Neural cell (in vitro differentiated cells): ENCODE data around the gene KLC1. TPM values are rescaled to one million over a fixed set of nuclear protein-coding genes. Genes with fewer than 3 reads are reported as not detected.
"Not testable (repeated sequence)": the region's sequence is repeated elsewhere in the genome, so short reads cannot be mapped to it uniquely, and the experiment has no call there.

Experiments used
- H2AFZ ChIP-seq: fragments of 200-600, 300-800 bp; sonication (generic), shearing (Covaris generic); 2 replicates; pipeline ENCODE4 v1.6.0; 2014; ENCODE audit warnings: low read depth, mild to moderate bottlenecking, antibody characterized with exemption, low read length, moderate library complexity
- H3F3A ChIP-seq: fragments of 200-600 bp; shearing (Covaris generic); 2 replicates; pipeline ENCODE4 v1.6.1; 2016; ENCODE audit warnings: mild to moderate bottlenecking, moderate library complexity, mixed read lengths, antibody characterized with exemption, low read length; ENCODE audit not compliant: insufficient read depth, poor library complexity, severe bottlenecking
- H3K27ac ChIP-seq: fragments of 200-600, 300-800 bp; sonication (generic), shearing (Covaris generic); 2 replicates; pipeline ENCODE4 v1.5.1; 2014; ENCODE audit warnings: mild to moderate bottlenecking, low read length, moderate library complexity
- H3K27me3 ChIP-seq: fragments of 300-800, 200-600 bp; sonication (generic), shearing (Covaris generic); 2 replicates; pipeline ENCODE4 v1.6.0; 2014; ENCODE audit warnings: mild to moderate bottlenecking, low read depth, low read length, moderate library complexity; ENCODE audit not compliant: insufficient read depth
- H3K36me3 ChIP-seq: fragments of 300-800, 200-600 bp; sonication (generic), shearing (Covaris generic); 2 replicates; pipeline ENCODE4 v1.5.1; 2014; ENCODE audit warnings: mild to moderate bottlenecking, antibody characterized with exemption, low read length, moderate library complexity; ENCODE audit not compliant: insufficient read depth
- H3K4me2 ChIP-seq: fragments of 300-800, 200-600 bp; sonication (generic), shearing (Covaris generic); 2 replicates; pipeline ENCODE4 v1.6.0; 2014; ENCODE audit warnings: mild to moderate bottlenecking, low read length
- H3K4me3 ChIP-seq: fragments of 300-800, 200-600 bp; sonication (generic), shearing (Covaris generic); 2 replicates; pipeline ENCODE4 v1.5.1; 2014; ENCODE audit warnings: mild to moderate bottlenecking, low read length, moderate library complexity
- H3K79me2 ChIP-seq: fragments of 200-600 bp; shearing (Covaris generic); replicated peaks from 2 replicates; pipeline ENCODE4 v1.6.0; 2014; ENCODE audit warnings: mild to moderate bottlenecking, low read length, moderate library complexity; ENCODE audit not compliant: insufficient read depth
- H3K9ac ChIP-seq: fragments of 300-800, 200-600 bp; sonication (generic), shearing (Covaris generic); 2 replicates; pipeline ENCODE4 v1.6.1; 2016; ENCODE audit warnings: mild to moderate bottlenecking, low read length, mixed read lengths
- H3K9me2 ChIP-seq: fragments of 200-600 bp; shearing (Covaris generic); 2 replicates; pipeline ENCODE4 v1.6.1; 2016; ENCODE audit warnings: mild to moderate bottlenecking, low read length, mixed read lengths; ENCODE audit not compliant: insufficient read depth
- H3K9me3 ChIP-seq: fragments of 200-600, 300-800 bp; sonication (generic), shearing (Covaris generic); 2 replicates; pipeline ENCODE4 v1.6.1; 2016; ENCODE audit warnings: mild to moderate bottlenecking, mixed run types, low read length, moderate library complexity, mixed read lengths
- H4K20me1 ChIP-seq: fragments of 200-600 bp; shearing (Covaris generic); 2 replicates; pipeline ENCODE4 v1.6.1; 2016; ENCODE audit warnings: mild to moderate bottlenecking, mixed run types; ENCODE audit not compliant: insufficient read depth
- CTCF ChIP-seq: fragments of 450-650 bp; IDR thresholded peaks from 2 replicates; pipeline ENCODE4 v1.5.1; 2014; ENCODE audit warnings: antibody characterized with exemption, mild to moderate bottlenecking, moderate library complexity; ENCODE audit not compliant: poor library complexity, severe bottlenecking
- EP300 ChIP-seq: fragments of 450-650 bp; conservative IDR thresholded peaks from 2 replicates; pipeline ENCODE4 v1.6.1; 2014; ENCODE audit warnings: antibody characterized with exemption, mild to moderate bottlenecking, moderate library complexity; ENCODE audit not compliant: poor library complexity, severe bottlenecking
- EZH2 ChIP-seq: fragments of 200-600, 300-800 bp; shearing (Covaris generic), sonication (generic); IDR thresholded peaks from 2 replicates; pipeline ENCODE4 v1.6.1; 2014; ENCODE audit warnings: antibody characterized with exemption, low read length, borderline replicate concordance, mild to moderate bottlenecking; ENCODE audit not compliant: insufficient read depth, poor library complexity, severe bottlenecking
- MXI1 ChIP-seq: fragments of 450-650 bp; conservative IDR thresholded peaks from 2 replicates; pipeline ENCODE4 v1.6.1; 2014; ENCODE audit warnings: antibody characterized with exemption, mild to moderate bottlenecking; ENCODE audit not compliant: poor library complexity, severe bottlenecking
- POLR2AphosphoS5 ChIP-seq: IDR thresholded peaks from 2 replicates; pipeline ENCODE4 v1.6.1; 2012
- RAD21 ChIP-seq: fragments of 450-650 bp; conservative IDR thresholded peaks from 2 replicates; pipeline ENCODE4 v1.6.1; 2014; ENCODE audit warnings: antibody characterized with exemption, mild to moderate bottlenecking, moderate library complexity
- REST ChIP-seq: IDR thresholded peaks from 2 replicates; pipeline ENCODE4 v1.6.1; 2012; ENCODE audit warnings: borderline replicate concordance
- SMC3 ChIP-seq: fragments of 450-650 bp; conservative IDR thresholded peaks from 2 replicates; pipeline ENCODE4 v1.6.1; 2014; ENCODE audit warnings: antibody characterized with exemption, mild to moderate bottlenecking, moderate library complexity; ENCODE audit not compliant: poor library complexity
- TAF1 ChIP-seq: IDR thresholded peaks from 2 replicates; pipeline ENCODE4 v1.6.1; 2012; ENCODE audit warnings: low read depth
- polyA plus RNA-seq: library from polyadenylated mRNA; depleted of rRNA; stranded (reverse); fragments of >200 nt; gene quantifications from 2 replicates; pipeline ENCODE4 v1.2.3, GENCODE V29; 2014

The KLC1 gene
- polyA plus RNA-seq, 1 donor from 2014 or later = 1,272 TPM

DNA sequence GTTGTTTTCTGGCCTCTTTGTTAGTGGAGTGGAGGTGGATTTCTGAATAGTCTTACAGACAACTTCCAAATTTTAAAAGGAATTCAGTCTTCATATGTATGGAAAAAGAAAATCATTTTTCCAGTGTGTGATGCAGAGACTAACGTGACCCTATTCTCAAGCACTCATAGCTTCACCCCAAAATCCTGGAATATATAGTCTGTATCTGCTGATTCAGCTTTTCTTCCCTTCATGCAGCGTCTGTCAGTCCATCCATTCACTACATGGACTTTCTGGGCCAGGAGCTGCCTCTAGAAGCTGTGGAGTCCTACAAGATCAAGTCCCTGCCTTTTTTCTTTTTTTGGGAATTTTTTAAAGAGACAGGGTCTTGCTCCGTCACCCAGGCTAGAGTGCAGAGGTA is 23.8 kb downstream of the KLC1 start:
- TF ChIP-seq SMC3 (no peak), TAF1 (no peak), REST (no peak), CTCF (no peak), MXI1 (no peak), POLR2AphosphoS5 (no peak), RAD21 (no peak), EP300 (no peak), EZH2 (no peak)
- no peaks in the 10 kb centered on the region for H3K27me3 ChIP-seq
- no peak overlapping the region for H3K9ac ChIP-seq
- no peaks in the 10 kb centered on the region for H3K9me3 ChIP-seq
- no peak overlapping the region for H2AFZ ChIP-seq
- H3K79me2 ChIP-seq = peaks cover 53% of the 10 kb centered on the region
- H3K36me3 ChIP-seq = no peaks in the 10 kb centered on the region
- peaks cover 17% of the 10 kb centered on the region for H4K20me1 ChIP-seq
- H3K4me2 ChIP-seq = no peak overlapping the region
- H3K4me3 ChIP-seq = no peak overlapping the region
- no peak overlapping the region for H3K27ac ChIP-seq
- H3K9me2 ChIP-seq = no peaks in the 10 kb centered on the region
- H3F3A ChIP-seq = no peaks in the 10 kb centered on the region

DNA sequence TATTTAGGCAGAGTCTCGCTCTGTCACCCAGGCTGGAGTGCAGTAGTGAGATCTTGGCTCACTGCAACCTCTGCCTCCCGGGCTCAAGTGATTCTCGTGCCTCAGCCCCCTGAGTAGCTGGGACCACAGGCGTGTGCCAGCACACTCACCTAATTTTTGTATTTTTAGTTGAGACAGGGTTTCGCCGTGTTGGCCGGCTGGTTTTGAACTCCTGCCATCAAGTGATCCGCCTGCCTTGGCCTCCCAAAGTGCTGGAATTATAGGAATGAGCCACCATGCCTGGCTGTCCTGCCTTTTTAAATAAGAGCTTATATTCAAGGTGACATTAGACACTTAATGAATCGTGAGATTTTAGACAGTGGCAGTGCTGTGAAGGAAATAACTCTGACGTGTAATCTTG is 24.3 kb downstream of the KLC1 start:
- not testable (repeated sequence) for H3K4me2 ChIP-seq, H3K27ac ChIP-seq, H3K4me3 ChIP-seq, H2AFZ ChIP-seq, H3K9ac ChIP-seq, H3F3A ChIP-seq, H3K36me3 ChIP-seq, H3K9me3 ChIP-seq, H3K9me2 ChIP-seq, H3K27me3 ChIP-seq
- peaks cover 47% of the 10 kb centered on the region for H3K79me2 ChIP-seq
- H4K20me1 ChIP-seq = peaks cover 14% of the 10 kb centered on the region

- H3K27me3 ChIP-seq = no peaks in the 10 kb centered on the region
- no peak overlapping the region for H3K9ac ChIP-seq
- no peaks in the 10 kb centered on the region for H3F3A ChIP-seq
- no peaks in the 10 kb centered on the region for H3K36me3 ChIP-seq
- H3K27ac ChIP-seq = no peak overlapping the region
- no peak overlapping the region for H2AFZ ChIP-seq
- peaks cover 13% of the 10 kb centered on the region for H4K20me1 ChIP-seq
- no peak overlapping the region for H3K4me3 ChIP-seq
- no peak for TF ChIP-seq CTCF
- no peak for TF ChIP-seq EZH2
- no peak for TF ChIP-seq EP300
- TF ChIP-seq RAD21 = no peak
- no peak for TF ChIP-seq POLR2AphosphoS5
- TF ChIP-seq TAF1 = no peak
- TF ChIP-seq MXI1 = no peak
- no peak for TF ChIP-seq REST
- TF ChIP-seq SMC3 = no peak
- H3K4me2 ChIP-seq = no peak overlapping the region
- H3K79me2 ChIP-seq = peaks cover 43% of the 10 kb centered on the region
- H3K9me3 ChIP-seq = no peaks in the 10 kb centered on the region
- H3K9me2 ChIP-seq = no peaks in the 10 kb centered on the region
Measured at GRCh38 chr14:103653805-103654204, 24.8 kb downstream of the KLC1 start.
